Uterus (tissue), 4 donors: ENCODE results near the gene NOTUM. TPM values are rescaled to one million over a fixed set of nuclear protein-coding genes. Genes with fewer than 3 reads are reported as not detected.

Experiments
- DNase-seq, 2 donors: peaks; one replicate each; pipeline ENCODE4 v3.0.0-alpha.2; 2019 to 2020
- H3K27ac ChIP-seq, 2 donors: fragments of 200-600 bp; sonication (generic); 1 replicate in 1 of 2; 2 replicates in 1 of 2; pipeline ENCODE4 v1.5.1; 2016 to 2018
- H3K27me3 ChIP-seq, 2 donors: fragments of 200-600 bp; sonication (generic); one replicate each; pipeline ENCODE4 v1.5.1; 2018 to 2019; ENCODE audit warnings: control low read depth in 1 of 2
- H3K36me3 ChIP-seq, 2 donors: fragments of 200-600 bp; sonication (generic); one replicate each; pipeline ENCODE4 v1.5.1; 2019; ENCODE audit warnings: control low read depth in 1 of 2
- H3K4me1 ChIP-seq, 2 donors: fragments of 200-600 bp; sonication (generic); one replicate each; pipeline ENCODE4 v1.5.1; 2018 to 2019; ENCODE audit warnings: control low read depth in 1 of 2
- H3K4me3 ChIP-seq, 2 donors: fragments of 200-600 bp; sonication (generic); 1 replicate in 1 of 2; 2 replicates in 1 of 2; pipeline ENCODE4 v1.5.1; 2018 to 2019; ENCODE audit warnings: mild to moderate bottlenecking in 1 of 2
- H3K9me3 ChIP-seq, 2 donors: fragments of 200-600 bp; sonication (generic); one replicate each; pipeline ENCODE4 v1.5.1; 2019; ENCODE audit warnings: control low read depth in 1 of 2
- POLR2A ChIP-seq, 2 donors: fragments of 450-650 bp; IDR thresholded peaks; one replicate each; pipeline ENCODE4 v1.6.1; 2016; ENCODE audit warnings: antibody characterized with exemption in 2 of 2, mild to moderate bottlenecking in 1 of 2, moderate library complexity in 1 of 2
- intact Hi-C: fragments of 100-400 bp; cut with DNase I; formaldehyde crosslinking; loops from one replicate; pipeline ENCODE4 v1.15.1; 2023; ENCODE audit warnings: low total_unique reads
- total RNA-seq, 4 donors: library from RNA; depleted of rRNA in 3 of 4; stranded (reverse); fragments of >200 nt in 3 of 4; gene quantifications; one replicate each; pipeline versions ENCODE4 v1.1.0 to v1.2.4, GENCODE V29; 2014 to 2023
- TF ChIP-seq, protein P1 (sequence below), 4 experiments: fragments of 200-600 bp in 2 of 4; fragments of 450-650 bp in 2 of 4; sonication (generic) in 2 of 4; IDR thresholded peaks; one replicate each; pipeline ENCODE4 v1.5.1; 2016 to 2019; ENCODE audit warnings: antibody characterized with exemption in 4 of 4, mild to moderate bottlenecking in 2 of 4, moderate library complexity in 1 of 4
- donor health status: DM: yes; HTN: yes; CAD: no.

Gene NOTUM
- total RNA-seq, 4 donors from 2014 or later: 5.0 TPM; not detected in 3

DNA sequence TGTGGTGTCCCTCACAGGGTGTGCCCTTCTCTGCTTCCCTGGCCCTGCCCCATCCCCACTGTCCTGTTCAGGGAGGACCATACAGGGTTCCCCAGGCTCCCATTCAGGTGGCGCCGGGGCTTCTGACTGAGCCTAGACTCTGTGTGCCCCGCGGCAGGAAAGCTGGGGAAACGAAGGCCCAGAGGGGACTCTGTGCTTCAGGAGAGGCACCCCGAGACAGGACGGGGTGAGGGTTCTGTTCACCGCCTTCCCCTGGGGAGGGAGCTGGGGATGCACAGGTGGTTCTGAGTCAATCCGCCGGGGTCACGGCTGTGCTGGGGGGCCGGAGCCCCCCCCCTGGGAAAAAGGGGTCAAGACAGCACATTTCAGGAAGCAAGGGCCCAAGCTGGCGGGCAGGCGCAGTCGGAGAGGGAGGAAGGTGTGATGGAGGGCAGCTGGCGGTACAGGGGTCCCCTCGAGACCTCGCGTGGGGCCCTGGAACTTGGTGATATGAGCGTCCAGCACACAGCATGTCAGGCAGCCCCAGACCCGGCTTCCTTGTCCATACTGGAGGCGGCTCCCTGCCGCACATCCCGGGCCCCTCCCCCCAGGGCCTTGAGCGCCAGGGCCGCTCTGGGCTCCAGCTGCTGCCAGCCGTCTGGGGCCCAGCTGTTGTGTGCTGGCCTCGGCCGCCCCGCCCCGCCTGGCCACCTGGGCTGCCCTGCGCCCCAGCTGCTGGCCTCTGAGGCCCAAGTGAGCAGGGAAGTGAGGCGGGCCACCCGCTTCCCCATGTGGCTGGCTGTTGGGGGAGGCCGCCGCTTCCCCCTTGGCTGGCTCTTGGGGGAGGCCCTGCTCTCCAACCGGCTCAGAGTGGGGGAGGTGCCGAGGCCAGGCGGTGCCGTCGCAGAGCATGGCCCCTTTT is 5.6 kb upstream of the NOTUM start:
- no peak for DNase-seq
- peaks cover 3 to 7% of the 10 kb centered on the region in 2 donors for H3K27me3 ChIP-seq
- peaks cover 0 to 3% of the 10 kb centered on the region in 2 donors for H3K4me1 ChIP-seq
- no peak overlapping the region for H3K4me3 ChIP-seq
- TF ChIP-seq POLR2A (IDR thresholded peaks at IDR 0.05): no peak
- TF ChIP-seq, protein P1, sequence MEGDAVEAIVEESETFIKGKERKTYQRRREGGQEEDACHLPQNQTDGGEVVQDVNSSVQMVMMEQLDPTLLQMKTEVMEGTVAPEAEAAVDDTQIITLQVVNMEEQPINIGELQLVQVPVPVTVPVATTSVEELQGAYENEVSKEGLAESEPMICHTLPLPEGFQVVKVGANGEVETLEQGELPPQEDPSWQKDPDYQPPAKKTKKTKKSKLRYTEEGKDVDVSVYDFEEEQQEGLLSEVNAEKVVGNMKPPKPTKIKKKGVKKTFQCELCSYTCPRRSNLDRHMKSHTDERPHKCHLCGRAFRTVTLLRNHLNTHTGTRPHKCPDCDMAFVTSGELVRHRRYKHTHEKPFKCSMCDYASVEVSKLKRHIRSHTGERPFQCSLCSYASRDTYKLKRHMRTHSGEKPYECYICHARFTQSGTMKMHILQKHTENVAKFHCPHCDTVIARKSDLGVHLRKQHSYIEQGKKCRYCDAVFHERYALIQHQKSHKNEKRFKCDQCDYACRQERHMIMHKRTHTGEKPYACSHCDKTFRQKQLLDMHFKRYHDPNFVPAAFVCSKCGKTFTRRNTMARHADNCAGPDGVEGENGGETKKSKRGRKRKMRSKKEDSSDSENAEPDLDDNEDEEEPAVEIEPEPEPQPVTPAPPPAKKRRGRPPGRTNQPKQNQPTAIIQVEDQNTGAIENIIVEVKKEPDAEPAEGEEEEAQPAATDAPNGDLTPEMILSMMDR (IDR thresholded peaks at IDR 0.05): no peak
- H3K27ac ChIP-seq: no peak overlapping the region
- H3K36me3 ChIP-seq: no peaks in the 10 kb centered on the region
- intact Hi-C loops: no loop called here
- no peaks in the 10 kb centered on the region for H3K9me3 ChIP-seq

DNA sequence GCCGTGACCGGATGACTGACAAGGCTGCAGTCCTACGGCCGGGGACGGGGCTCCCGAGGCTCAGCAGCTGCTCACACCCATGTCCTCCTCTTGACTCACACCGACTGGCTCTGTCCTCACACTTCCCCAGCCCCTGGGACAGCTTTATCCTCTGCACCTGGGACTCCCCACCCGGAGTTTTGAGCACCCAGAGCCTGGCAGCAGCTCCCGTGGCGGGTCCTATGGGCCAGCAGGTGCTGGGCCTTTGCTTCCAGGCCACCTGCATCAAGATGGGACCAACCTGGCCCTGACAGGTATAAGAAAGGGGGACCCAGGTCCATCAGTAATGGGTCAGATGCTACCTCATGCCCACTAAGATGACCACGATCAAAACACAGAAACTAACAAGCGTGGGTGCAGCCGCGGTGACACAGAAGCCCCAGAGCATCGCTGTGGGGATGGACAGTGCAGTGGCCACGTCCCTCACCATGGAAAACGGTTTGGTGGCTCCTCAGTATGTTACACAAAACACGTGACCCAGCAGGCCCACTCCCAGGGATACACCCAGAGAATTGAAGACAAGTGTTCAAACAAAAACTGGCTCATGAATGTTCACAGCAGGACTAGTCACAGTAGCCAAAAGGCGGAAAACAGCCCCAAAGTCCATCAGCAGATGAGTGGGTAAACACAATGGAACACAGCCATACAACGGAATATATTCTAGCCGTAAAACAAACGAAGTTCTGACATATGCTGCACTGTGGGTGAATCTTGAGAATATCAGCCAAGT is 3.3 kb upstream of the NOTUM start:
- no peak for DNase-seq
- Histone ChIP-seq H3K27ac (no peak overlapping the region), H3K4me3 (no peak overlapping the region), H3K4me1 (peaks cover 0 to 20% of the 10 kb centered on the region in 2 donors), H3K27me3 (peaks cover 16% of the 10 kb centered on the region in 2 donors), H3K36me3 (no peaks in the 10 kb centered on the region), H3K9me3 (no peaks in the 10 kb centered on the region)
- no peak for TF ChIP-seq POLR2A (IDR thresholded peaks at IDR 0.05)
- TF ChIP-seq, protein P1 (IDR thresholded peaks at IDR 0.05): no peak
- intact Hi-C loops: loop anchor here (5.0 kb wide), 1 partner anchor 53 kb away; no protein-coding TSS in a partner anchor

DNA sequence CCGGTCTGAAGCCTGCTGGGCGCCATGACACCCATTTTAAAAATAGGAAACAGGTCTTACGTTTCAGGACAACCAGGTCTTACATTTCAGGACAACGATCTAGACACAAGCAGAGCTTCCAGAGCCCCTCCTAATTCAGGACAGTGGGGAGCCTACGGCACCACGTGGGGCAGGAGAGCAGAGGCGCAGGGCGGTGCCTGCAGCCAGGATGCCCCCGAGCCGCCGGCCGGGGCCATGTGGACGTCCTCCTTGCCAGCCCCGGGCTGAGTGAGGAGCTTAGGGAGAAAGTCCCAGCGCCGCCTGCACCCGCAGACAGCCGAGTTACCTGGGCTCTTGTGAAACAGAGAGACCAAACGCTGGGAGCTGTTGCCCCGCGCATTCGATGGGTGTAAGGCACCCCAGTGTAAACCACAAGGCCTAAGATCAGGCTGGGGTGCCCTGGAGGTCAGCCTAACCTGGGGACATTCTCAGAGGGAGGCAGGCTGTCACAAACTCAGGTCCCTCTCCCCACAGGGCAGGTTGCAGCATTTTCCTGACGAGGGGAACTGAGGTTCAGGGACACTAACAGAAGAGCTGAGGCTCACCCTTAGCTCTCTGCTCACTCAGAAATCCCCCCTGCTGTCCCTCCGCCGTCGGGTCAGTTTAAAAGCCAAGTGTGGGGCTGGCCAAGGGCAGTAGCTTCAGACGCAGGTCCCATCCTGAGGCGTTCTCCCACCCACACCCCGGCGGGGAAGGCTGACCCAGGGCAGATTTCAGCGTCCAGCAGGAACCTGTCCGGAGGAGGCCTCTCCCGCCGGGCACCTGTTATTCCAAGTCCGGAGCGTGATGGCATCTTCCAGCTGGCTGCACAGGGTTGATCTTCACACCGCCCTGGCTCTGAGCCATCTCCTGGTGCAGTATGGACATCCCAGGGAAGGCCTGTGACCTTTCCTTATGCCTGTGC is 1.8 kb upstream of the NOTUM start:
- no peaks in the 10 kb centered on the region for H3K36me3 ChIP-seq
- intact Hi-C loops: loop anchor here (5.0 kb wide), 1 partner anchor 55 kb away; no protein-coding TSS in a partner anchor
- peaks cover 0 to 20% of the 10 kb centered on the region in 2 donors for H3K4me1 ChIP-seq
- no peak overlapping the region for H3K4me3 ChIP-seq
- H3K27ac ChIP-seq: no peak overlapping the region
- H3K27me3 ChIP-seq: peaks cover 20 to 29% of the 10 kb centered on the region in 2 donors
- TF ChIP-seq POLR2A (IDR thresholded peaks at IDR 0.05): no peak
- TF ChIP-seq, protein P1 (IDR thresholded peaks at IDR 0.05): no peak
- no peak for DNase-seq
- no peaks in the 10 kb centered on the region for H3K9me3 ChIP-seq

DNA sequence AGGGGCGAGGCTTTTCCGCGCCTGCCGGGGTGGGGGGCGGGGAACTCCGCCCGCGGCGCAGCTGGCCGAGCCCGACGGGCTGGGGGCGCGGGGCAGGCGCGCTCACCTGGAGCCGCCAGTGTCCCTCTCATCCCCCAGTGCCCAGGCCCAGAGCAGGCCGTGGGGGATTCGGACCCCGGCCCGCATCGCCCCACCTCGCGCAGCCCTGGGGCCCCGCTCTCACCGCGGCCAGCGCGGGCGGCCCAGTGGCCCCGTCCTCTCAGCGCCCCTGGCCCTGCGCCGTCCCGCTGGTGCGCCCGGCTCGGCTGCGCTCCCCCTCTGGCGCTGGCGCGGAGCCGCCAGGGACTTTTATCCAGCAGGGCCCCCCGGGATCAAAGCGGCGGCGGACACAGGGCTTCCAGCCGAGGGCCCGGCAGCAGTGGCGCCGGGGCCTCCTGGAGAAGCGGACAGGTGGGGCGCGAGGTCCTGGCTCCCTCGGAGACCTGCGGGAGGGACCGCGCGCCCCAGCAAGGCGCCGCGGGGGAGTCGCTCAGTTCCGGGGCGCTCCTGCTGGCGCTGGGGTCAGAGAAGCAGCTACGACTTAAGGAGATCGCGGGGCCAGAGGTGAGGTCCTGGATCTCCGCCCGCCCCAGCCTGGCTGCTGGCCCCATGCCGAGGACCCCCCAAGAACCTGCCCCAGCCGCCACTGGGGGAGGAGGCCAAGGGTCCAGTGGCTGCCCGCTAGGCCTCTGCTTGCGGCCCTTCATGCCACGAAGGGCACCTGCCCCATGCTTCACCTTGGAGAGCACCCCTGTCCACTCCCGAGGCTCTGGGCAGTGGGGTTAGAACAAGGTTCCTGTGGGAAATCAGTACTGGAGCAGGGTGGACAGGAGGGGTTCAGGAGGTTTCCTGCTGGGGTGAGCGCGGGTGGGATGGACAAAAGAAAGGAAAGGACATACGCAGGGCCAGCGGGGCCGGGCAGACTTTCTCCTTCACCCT is 823 bp upstream of the NOTUM start:
- TF ChIP-seq, protein P1 (IDR thresholded peaks at IDR 0.05): no peak
- TF ChIP-seq POLR2A (IDR thresholded peaks at IDR 0.05): no peak
- peaks cover 20 to 31% of the 10 kb centered on the region in 2 donors for H3K27me3 ChIP-seq
- H3K9me3 ChIP-seq: no peaks in the 10 kb centered on the region
- no peaks in the 10 kb centered on the region for H3K36me3 ChIP-seq
- no peak for DNase-seq
- H3K4me3 ChIP-seq: no peak overlapping the region
- peaks cover 0 to 20% of the 10 kb centered on the region in 2 donors for H3K4me1 ChIP-seq
- no peak overlapping the region for H3K27ac ChIP-seq
- intact Hi-C loops: loop anchor here (5.0 kb wide), 1 partner anchor 55 kb away; no protein-coding TSS in a partner anchor
